ENCODE data around the gene TTF2. TPM values are rescaled to one million over a fixed set of nuclear protein-coding genes. Genes with fewer than 3 reads are reported as not detected.

TTF2 gene
- total RNA-seq, 2 experiments from 2014 or later: 126 to 127 TPM

- CTCF ChIA-PET: interaction anchor here (1.6 kb wide), 1 partner anchor 307 kb away, joined by 3 read pairs; no protein-coding TSS in a partner anchor
- Mint-ChIP-seq H3K4me1 (ENCODE audit: low read depth) (peaks cover 21% of the 10 kb centered on the region), H3K9me3 (no peaks in the 10 kb centered on the region), H3K36me3 (ENCODE audit: low read depth) (no peaks in the 10 kb centered on the region), H3K27ac (no peak overlapping the region), H3K27me3 (no peaks in the 10 kb centered on the region), H3K4me3 (no peak overlapping the region)
- DNase-seq (no peak), ATAC-seq (no peak)
- TF ChIP-seq CTCF (IDR thresholded peaks at IDR 0.05): no peak
- intact Hi-C loops (cut with micrococcal nuclease): no loop called here
- POLR2A ChIA-PET: no interaction called here
Measured at GRCh38 chr1:117032681-117033539, 27.2 kb upstream of the TTF2 start.

- ChIA-PET POLR2A (no interaction called here), CTCF (no interaction called here)
- no peak for TF ChIP-seq CTCF (IDR thresholded peaks at IDR 0.05)
- Mint-ChIP-seq H3K27ac (no peak overlapping the region), H3K4me3 (no peak overlapping the region), H3K4me1 (ENCODE audit: low read depth) (peaks cover 21% of the 10 kb centered on the region), H3K9me3 (no peaks in the 10 kb centered on the region), H3K36me3 (ENCODE audit: low read depth) (peaks cover 2% of the 10 kb centered on the region), H3K27me3 (no peaks in the 10 kb centered on the region)
- intact Hi-C loops (cut with micrococcal nuclease): no loop called here
- ATAC-seq (no peak), DNase-seq (no peak)
Measured at GRCh38 chr1:117033772-117034171, 26.4 kb upstream of the TTF2 start.

- no peak for TF ChIP-seq CTCF (IDR thresholded peaks at IDR 0.05)
- intact Hi-C loops (cut with micrococcal nuclease): no loop called here
- Mint-ChIP-seq H3K36me3 (ENCODE audit: low read depth) (peaks cover 2% of the 10 kb centered on the region), H3K27ac (no peak overlapping the region), H3K9me3 (no peaks in the 10 kb centered on the region), H3K27me3 (no peaks in the 10 kb centered on the region), H3K4me1 (ENCODE audit: low read depth) (peaks cover 21% of the 10 kb centered on the region), H3K4me3 (no peak overlapping the region)
- ChIA-PET POLR2A (no interaction called here), CTCF (no interaction called here)
- ATAC-seq (no peak), DNase-seq (no peak)
Measured at GRCh38 chr1:117034791-117035290, 25.3 kb upstream of the TTF2 start.

GRCh38 chr1:117036018-117036461 is 24.1 kb upstream of the TTF2 start:
- Mint-ChIP-seq H3K9me3 (no peaks in the 10 kb centered on the region), H3K4me1 (ENCODE audit: low read depth) (peaks cover 11% of the 10 kb centered on the region), H3K36me3 (ENCODE audit: low read depth) (peaks cover 2% of the 10 kb centered on the region), H3K27me3 (no peaks in the 10 kb centered on the region), H3K4me3 (no peak overlapping the region), H3K27ac (no peak overlapping the region)
- ChIA-PET POLR2A (no interaction called here), CTCF (no interaction called here)
- no peak for TF ChIP-seq CTCF (IDR thresholded peaks at IDR 0.05)
- intact Hi-C loops (cut with micrococcal nuclease): no loop called here
- ATAC-seq: no peak
- no peak for DNase-seq

GRCh38 chr1:117037802-117038201 is 22.3 kb upstream of the TTF2 start:
- ATAC-seq (no peak), DNase-seq (no peak)
- Mint-ChIP-seq H3K9me3 (peaks cover 2% of the 10 kb centered on the region), H3K4me3 (no peak overlapping the region), H3K36me3 (ENCODE audit: low read depth) (peaks cover 5% of the 10 kb centered on the region), H3K4me1 (ENCODE audit: low read depth) (peaks cover 11% of the 10 kb centered on the region), H3K27me3 (no peaks in the 10 kb centered on the region), H3K27ac (no peak overlapping the region)
- intact Hi-C loops (cut with micrococcal nuclease): no loop called here
- ChIA-PET POLR2A (no interaction called here), CTCF (no interaction called here)
- TF ChIP-seq CTCF (IDR thresholded peaks at IDR 0.05): no peak
